ENCODE results near the gene CLDN5.

Gene CLDN5

GRCh38 chr22:19508024-19508776 is 16.0 kb downstream of the CLDN5 start:
- TF ChIP-seq CTCF (IDR thresholded peaks at IDR 0.05; ENCODE audit: borderline replicate concordance, extremely low read depth, low read length, poor library complexity, severe bottlenecking) (no peak), EZH2 (IDR thresholded peaks at IDR 0.05; ENCODE audit: borderline replicate concordance, low read depth, low read length, severe bottlenecking) (no peak)
- Histone ChIP-seq H3K4me2 (ENCODE audit: insufficient read depth, low read length) (no peak overlapping the region), H3K4me3 (ENCODE audit: low read depth in 1 of 2, low read length in 2 of 2) (no peak overlapping the region), H3K9ac (ENCODE audit: low read depth, low read length) (no peak overlapping the region), H3K27ac (ENCODE audit: low read length) (no peak overlapping the region), H3K4me1 (ENCODE audit: insufficient read depth, low read length) (peaks cover 7% of the 10 kb centered on the region; the same call in 1 of the 2 replicates), H3K9me3 (ENCODE audit: insufficient read depth, low read length, severe bottlenecking) (no peaks in the 10 kb centered on the region), H3K27me3 (ENCODE audit: insufficient read depth, low read length, poor library complexity) (no peaks in the 10 kb centered on the region), H4K20me1 (ENCODE audit: insufficient read depth, low read length) (peaks cover 11% of the 10 kb centered on the region; the same call in 1 of the 2 replicates), H3K79me2 (ENCODE audit: insufficient read depth, low read length) (no peaks in the 10 kb centered on the region), H3K36me3 (ENCODE audit: insufficient read depth, low read length) (peaks cover 97% of the 10 kb centered on the region), H2AFZ (ENCODE audit: low read depth, low read length) (no peak overlapping the region)
- DNase-seq (no peak), ATAC-seq (ENCODE audit: insufficient read depth, low read depth) (no peak)

GRCh38 chr22:19507534-19507861 is 16.7 kb downstream of the CLDN5 start:
- Histone ChIP-seq H3K79me2 (ENCODE audit: insufficient read depth, low read length) (no peaks in the 10 kb centered on the region), H4K20me1 (ENCODE audit: insufficient read depth, low read length) (peaks cover 11% of the 10 kb centered on the region; the same call in 1 of the 2 replicates), H3K9ac (ENCODE audit: low read depth, low read length) (no peak overlapping the region), H3K4me3 (ENCODE audit: low read depth in 1 of 2, low read length in 2 of 2) (no peak overlapping the region), H3K9me3 (ENCODE audit: insufficient read depth, low read length, severe bottlenecking) (no peaks in the 10 kb centered on the region), H3K4me1 (ENCODE audit: insufficient read depth, low read length) (peaks cover 7% of the 10 kb centered on the region; the same call in 1 of the 2 replicates), H3K36me3 (ENCODE audit: insufficient read depth, low read length) (peaks cover 96% of the 10 kb centered on the region), H3K27me3 (ENCODE audit: insufficient read depth, low read length, poor library complexity) (no peaks in the 10 kb centered on the region), H2AFZ (ENCODE audit: low read depth, low read length) (no peak overlapping the region), H3K4me2 (ENCODE audit: insufficient read depth, low read length) (no peak overlapping the region), H3K27ac (ENCODE audit: low read length) (no peak overlapping the region)
- ATAC-seq (ENCODE audit: insufficient read depth, low read depth) (no peak), DNase-seq (no peak)
- no peak for TF ChIP-seq CTCF (IDR thresholded peaks at IDR 0.05; ENCODE audit: borderline replicate concordance, extremely low read depth, low read length, poor library complexity, severe bottlenecking)
- no peak for TF ChIP-seq EZH2 (IDR thresholded peaks at IDR 0.05; ENCODE audit: borderline replicate concordance, low read depth, low read length, severe bottlenecking)

GRCh38 chr22:19506212-19506611 is 18.0 kb downstream of the CLDN5 start:
- Histone ChIP-seq H3K4me1 (ENCODE audit: insufficient read depth, low read length) (peaks cover 7% of the 10 kb centered on the region; the same call in 1 of the 2 replicates), H4K20me1 (ENCODE audit: insufficient read depth, low read length) (peaks cover 11% of the 10 kb centered on the region; the same call in 1 of the 2 replicates), H3K79me2 (ENCODE audit: insufficient read depth, low read length) (no peaks in the 10 kb centered on the region), H3K9ac (ENCODE audit: low read depth, low read length) (no peak overlapping the region), H3K27ac (ENCODE audit: low read length) (no peak overlapping the region), H3K36me3 (ENCODE audit: insufficient read depth, low read length) (peaks cover 96% of the 10 kb centered on the region), H2AFZ (ENCODE audit: low read depth, low read length) (no peak overlapping the region), H3K4me2 (ENCODE audit: insufficient read depth, low read length) (no peak overlapping the region), H3K9me3 (ENCODE audit: insufficient read depth, low read length, severe bottlenecking) (no peaks in the 10 kb centered on the region), H3K4me3 (ENCODE audit: low read depth in 1 of 2, low read length in 2 of 2) (no peak overlapping the region), H3K27me3 (ENCODE audit: insufficient read depth, low read length, poor library complexity) (no peaks in the 10 kb centered on the region)
- ATAC-seq (ENCODE audit: insufficient read depth, low read depth) (no peak), DNase-seq (no peak)
- TF ChIP-seq EZH2 (IDR thresholded peaks at IDR 0.05; ENCODE audit: borderline replicate concordance, low read depth, low read length, severe bottlenecking) (no peak), CTCF (IDR thresholded peaks at IDR 0.05; ENCODE audit: borderline replicate concordance, extremely low read depth, low read length, poor library complexity, severe bottlenecking) (no peak)

Measured in DND-41 (cell line).